Left colon (tissue), 2 donors: ENCODE results near the gene RXFP4. TPM values are rescaled to one million over a fixed set of nuclear protein-coding genes. Genes with fewer than 3 reads are reported as not detected.
"Not testable (repeated sequence)": the region's sequence is repeated elsewhere in the genome, so short reads cannot be mapped to it uniquely, and the experiment has no call there.

Source experiments
- ATAC-seq: fragments of 200-7000 bp; cut with Tn5 transposase; one replicate; pipeline ENCODE4 v1.9.1; 2020; ENCODE audit warnings: mild to moderate bottlenecking, moderate library complexity
- DNase-seq, 2 donors: peaks; one replicate each; pipeline ENCODE4 v3.0.0-alpha.2; 2020
- intact Hi-C, 2 donors: fragments of 100-400 bp; cut with DNase I in 1 of 2; cut with micrococcal nuclease in 1 of 2; formaldehyde crosslinking; loops; one replicate each; pipeline versions ENCODE4 v1.11.2 to v1.14.0; 2022; cut with DNase I, micrococcal nuclease
- long read RNA-seq: library from polyadenylated mRNA; unstranded; transcript quantifications from one replicate; pipeline ENCODE4 v2.0.0, GENCODE V29; 2021
- total RNA-seq, 2 donors: library from RNA; stranded (reverse); fragmentation: NEBNext Ultra II Directional; extraction: Animal tissue kit (Norgen Biotek cat#: 25700); gene quantifications; one replicate each; pipeline ENCODE4 v1.2.1, GENCODE V29; 2021
- donor health status: DM: no; HTN: no; CAD: no.
- donor health status: DM: yes; HTN: yes; CAD: no.

The RXFP4 gene
- total RNA-seq: 1 to 10 TPM; 5.2 to 5.6 TPM
- long read RNA-seq, transcript RXFP4-201 (1 exons, 1,240 nt): major isoform, 9 of 9 reads
- long read RNA-seq, partial matches to known transcripts: 0 of 9 reads
- long read RNA-seq, other reads (novel, unspliced or antisense): 0 of 9 reads

DNA sequence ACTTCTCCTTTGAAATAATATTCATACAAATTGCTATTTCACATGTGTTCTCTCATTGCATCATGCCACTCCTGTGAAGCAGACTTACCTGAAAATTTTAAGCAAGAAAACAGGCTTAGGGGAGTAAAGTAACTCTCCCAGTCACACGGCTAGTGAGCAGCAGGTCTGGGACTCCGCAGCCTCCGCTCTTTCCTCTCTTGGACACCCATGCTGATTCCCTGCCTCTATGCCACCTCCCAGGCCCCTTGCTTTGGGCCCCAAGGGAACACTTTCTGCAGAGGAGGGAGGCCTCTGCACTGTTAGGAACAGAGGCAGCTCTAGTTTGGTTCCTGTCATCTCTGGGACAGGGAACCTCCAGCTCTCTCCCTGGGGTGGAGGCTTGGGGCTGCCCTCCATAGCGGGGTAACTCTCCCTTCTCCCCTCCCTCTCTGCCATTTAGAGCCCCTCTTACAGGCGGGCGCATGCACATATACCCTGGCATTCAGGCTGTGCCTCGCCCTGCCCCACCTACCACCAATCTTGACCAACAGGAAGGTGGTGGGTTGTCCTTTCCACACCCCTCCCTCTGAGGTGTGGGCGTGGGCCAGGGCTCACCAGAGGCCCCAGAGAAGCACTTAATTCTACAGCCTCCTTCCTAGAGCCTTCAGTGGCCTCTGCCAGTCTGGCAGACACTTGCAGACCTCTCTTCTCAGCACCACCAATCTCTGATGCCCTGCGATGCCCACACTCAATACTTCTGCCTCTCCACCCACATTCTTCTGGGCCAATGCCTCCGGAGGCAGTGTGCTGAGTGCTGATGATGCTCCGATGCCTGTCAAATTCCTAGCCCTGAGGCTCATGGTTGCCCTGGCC is at the start of gene RXFP4:
RXFP4 (plus strand) TSS at position 646 of the 852 bp plus-strand sequence; CDS start at position 718, 72 bp downstream.
- DNase-seq: peak; percentile 87 to 93
- intact Hi-C loops: no loop called here
- ATAC-seq: peak; percentile 68

DNA sequence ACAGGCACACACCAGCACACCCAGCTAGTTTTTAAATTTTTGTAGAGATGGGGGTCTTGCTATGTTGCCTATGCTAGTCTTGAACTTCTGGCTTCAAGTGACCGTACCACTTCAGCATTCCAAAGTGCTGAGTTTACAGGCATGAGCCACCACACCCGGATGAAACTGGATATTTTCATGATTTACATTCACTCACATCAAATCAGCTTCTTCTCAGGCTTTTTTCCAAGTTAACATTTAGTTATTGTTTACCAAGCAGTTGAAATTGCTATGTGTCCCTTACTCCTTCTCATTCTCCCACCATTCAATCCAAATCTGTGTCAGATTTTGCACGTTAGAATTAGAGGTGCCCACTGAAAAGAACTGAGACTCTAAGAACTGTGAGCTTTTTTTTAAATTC is 48.6 kb upstream of the RXFP4 start:
- ATAC-seq (peak; percentile 36), DNase-seq (no peak)
- intact Hi-C loops: no loop called here

DNA sequence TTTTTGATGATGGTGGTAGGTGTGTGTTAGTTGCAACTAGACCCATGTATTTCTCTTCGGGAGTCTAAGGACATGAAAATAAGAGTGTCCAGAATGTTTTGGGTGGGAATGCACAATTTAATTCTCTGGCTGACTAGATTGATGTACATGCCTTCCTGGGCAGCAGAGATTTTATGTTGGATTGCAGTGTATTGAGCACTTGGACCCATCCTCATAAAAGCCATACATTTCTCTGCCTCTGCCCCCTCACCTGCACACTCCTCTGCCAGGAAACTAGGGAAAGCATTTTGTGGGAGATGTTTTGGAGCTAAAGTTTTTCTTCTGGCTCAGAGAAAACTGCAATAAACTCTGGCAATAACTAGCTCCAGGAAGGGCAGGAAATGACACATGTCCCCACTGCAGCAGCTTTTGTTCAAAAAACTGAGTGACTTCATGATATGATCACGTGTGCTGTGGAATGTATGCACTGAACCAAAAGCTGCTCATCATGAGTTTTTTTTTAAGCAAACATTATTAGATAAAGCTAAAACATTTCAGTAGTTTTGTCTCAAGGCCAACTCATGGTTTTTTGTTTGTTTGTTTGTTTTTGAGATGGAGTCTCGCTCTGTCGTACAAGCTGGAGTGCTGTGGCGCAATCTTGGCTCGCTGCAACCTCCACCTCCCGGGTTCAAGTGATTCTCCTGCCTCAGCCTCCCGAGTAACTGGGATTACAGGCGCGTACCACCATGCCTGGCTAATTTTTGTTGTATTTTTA is 47.9 kb upstream of the RXFP4 start:
- intact Hi-C loops: no loop called here
- DNase-seq: no peak
- peak; percentile 64 for ATAC-seq

GRCh38 chr1:155895617-155896016 is 45.8 kb upstream of the RXFP4 start:
- intact Hi-C loops, ATAC-seq, DNase-seq: not testable (repeated sequence)

- intact Hi-C loops, DNase-seq, ATAC-seq: not testable (repeated sequence)
These were observed 45.0 kb upstream of the RXFP4 start for GRCh38 chr1:155896476-155896875.

DNA sequence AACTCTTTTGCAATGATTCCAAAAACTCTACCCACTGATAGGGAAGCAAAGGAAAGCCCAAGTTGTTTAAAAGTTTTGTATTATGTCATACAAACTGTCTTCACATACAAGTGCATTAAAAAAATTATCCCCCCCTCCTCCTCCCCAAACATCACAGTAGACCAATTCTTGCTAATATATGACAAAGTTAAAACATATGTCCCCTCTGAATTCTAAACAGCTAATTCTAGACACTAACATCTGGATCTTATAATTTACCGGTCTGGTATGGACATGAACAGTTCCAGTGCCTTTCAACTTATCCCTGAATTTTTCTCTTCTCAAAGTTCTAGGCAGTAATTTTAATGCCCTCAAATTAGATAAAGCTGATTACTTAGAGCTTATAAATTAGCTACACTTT is 43.7 kb upstream of the RXFP4 start:
- intact Hi-C loops: no loop called here
- ATAC-seq (no peak), DNase-seq (no peak)

GRCh38 chr1:155898888-155899287 is 42.5 kb upstream of the RXFP4 start:
- ATAC-seq (no peak), DNase-seq (no peak)
- intact Hi-C loops: no loop called here

- intact Hi-C loops: no loop called here
- no peak for ATAC-seq
- DNase-seq: no peak
These were observed 41.8 kb upstream of the RXFP4 start for GRCh38 chr1:155899683-155900082.

DNA sequence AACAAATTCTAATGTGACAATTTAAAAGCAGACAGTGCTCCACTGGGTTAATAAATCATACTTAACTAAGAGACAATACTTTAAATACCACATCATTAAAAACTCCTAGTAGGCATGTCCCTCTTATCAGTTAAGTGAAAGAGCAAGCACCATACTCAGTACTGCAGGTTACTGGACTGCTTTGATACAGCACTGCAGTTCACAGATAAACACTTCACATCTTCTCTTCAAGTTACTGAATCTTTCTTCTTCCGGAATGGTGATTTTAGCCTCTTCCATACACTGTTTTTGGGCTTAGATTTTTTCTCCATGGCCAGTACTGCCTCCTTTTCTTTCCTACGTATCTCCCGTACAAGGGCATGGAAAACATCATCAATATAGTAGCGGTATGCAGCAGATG is 41.3 kb upstream of the RXFP4 start:
- ATAC-seq (no peak), DNase-seq (no peak)
- intact Hi-C loops: no loop called here

DNA sequence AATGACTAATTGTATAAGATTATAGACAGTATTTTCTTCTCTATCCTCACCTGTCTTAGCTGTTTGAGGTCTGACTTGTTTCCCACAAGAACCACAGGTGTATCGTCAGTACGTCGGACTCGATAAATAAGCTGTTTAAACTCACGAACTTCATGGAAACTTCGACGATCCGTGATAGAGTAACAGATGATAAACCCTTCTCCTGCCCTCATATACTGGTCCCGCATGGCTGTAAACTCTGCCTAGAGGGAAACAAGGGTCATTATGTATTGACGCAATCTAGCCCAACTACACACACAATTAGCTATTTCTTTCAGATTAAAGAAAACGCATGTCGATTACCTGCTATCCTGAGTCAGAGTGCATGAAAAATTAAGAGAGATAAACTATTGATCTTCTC is 37.2 kb upstream of the RXFP4 start:
- ATAC-seq: no peak
- intact Hi-C loops: no loop called here

GRCh38 chr1:155909894-155910293 is 31.5 kb upstream of the RXFP4 start:
- intact Hi-C loops: no loop called here
- ATAC-seq: no peak

More for the DNA sequence above, 37.2 kb upstream of the RXFP4 start:
- no peak for DNase-seq

GRCh38 chr1:155910621-155911121 is 30.8 kb upstream of the RXFP4 start:
- DNase-seq (peak; percentile 29 to 32), ATAC-seq (peak; percentile 41)
- intact Hi-C loops: no loop called here

More at GRCh38 chr1:155909894-155910293, 31.5 kb upstream of the RXFP4 start:
- peak in 1 of 2 donors; percentile 33 for DNase-seq

GRCh38 chr1:155911156-155912055 is 30.0 kb upstream of the RXFP4 start, which contains the start of gene RIT1:
Gene RIT1, minus strand, starts transcription at chr1:155911349. Its CDS starts 588 bp downstream, at chr1:155910761.
- ATAC-seq (peak; percentile 96), DNase-seq (peak; percentile 90 to 94)
- intact Hi-C loops: no loop called here

GRCh38 chr1:155912056-155912536 is 29.3 kb upstream of the RXFP4 start:
- DNase-seq (peak in 1 of 2 donors; percentile 20), ATAC-seq (peak; percentile 14)
- intact Hi-C loops: no loop called here

- DNase-seq (no peak), ATAC-seq (no peak)
- intact Hi-C loops: no loop called here
These were observed 27.3 kb upstream of the RXFP4 start for GRCh38 chr1:155913969-155914757.

- ATAC-seq (no peak), DNase-seq (no peak)
- intact Hi-C loops: no loop called here
These were observed 22.8 kb upstream of the RXFP4 start for GRCh38 chr1:155918660-155919059.

- intact Hi-C loops: no loop called here
- ATAC-seq (no peak), DNase-seq (no peak)
These were observed 21.6 kb upstream of the RXFP4 start for GRCh38 chr1:155919801-155920200.
